DOHH2 (cell line): Measurements from ENCODE around the gene NOM1.

ENCODE experiments used
- EZH2phosphoT487 ChIP-seq: fragments of 200-600 bp; sonication (generic); IDR thresholded peaks from 2 replicates; pipeline ENCODE4 v1.6.1; 2017; ENCODE audit warnings: borderline replicate concordance, mild to moderate bottlenecking, antibody characterized with exemption, low read length, moderate library complexity, mixed read lengths
- TF ChIP-seq, protein P1 (sequence below): fragments of 200-600 bp; sonication (generic); IDR thresholded peaks from one replicate; pipeline ENCODE4 v1.5.1; 2014; ENCODE audit warnings: antibody characterized with exemption, mild to moderate bottlenecking, low read depth, low read length; ENCODE audit not compliant: poor library complexity, severe bottlenecking

DNA sequence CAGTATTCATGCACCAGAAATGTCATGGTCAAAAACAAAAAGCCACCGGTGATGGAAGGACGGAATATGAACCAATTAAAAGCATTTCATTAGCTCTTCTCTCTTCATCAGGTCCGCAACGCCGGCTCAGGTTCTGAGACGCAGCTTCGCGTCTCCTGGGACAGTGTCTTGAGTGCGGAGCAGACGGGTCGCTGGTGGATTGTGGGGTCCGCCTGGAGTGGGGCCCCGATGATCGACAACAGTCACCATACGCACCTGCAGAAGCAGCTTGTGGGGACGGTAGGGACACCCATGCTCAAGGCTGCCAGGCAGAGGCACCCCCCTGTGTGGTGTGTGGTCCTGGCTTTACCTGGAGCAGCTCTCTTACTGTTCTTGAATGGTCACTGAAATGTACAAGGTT is 13.4 kb downstream of the NOM1 start:
- TF ChIP-seq, protein P1, sequence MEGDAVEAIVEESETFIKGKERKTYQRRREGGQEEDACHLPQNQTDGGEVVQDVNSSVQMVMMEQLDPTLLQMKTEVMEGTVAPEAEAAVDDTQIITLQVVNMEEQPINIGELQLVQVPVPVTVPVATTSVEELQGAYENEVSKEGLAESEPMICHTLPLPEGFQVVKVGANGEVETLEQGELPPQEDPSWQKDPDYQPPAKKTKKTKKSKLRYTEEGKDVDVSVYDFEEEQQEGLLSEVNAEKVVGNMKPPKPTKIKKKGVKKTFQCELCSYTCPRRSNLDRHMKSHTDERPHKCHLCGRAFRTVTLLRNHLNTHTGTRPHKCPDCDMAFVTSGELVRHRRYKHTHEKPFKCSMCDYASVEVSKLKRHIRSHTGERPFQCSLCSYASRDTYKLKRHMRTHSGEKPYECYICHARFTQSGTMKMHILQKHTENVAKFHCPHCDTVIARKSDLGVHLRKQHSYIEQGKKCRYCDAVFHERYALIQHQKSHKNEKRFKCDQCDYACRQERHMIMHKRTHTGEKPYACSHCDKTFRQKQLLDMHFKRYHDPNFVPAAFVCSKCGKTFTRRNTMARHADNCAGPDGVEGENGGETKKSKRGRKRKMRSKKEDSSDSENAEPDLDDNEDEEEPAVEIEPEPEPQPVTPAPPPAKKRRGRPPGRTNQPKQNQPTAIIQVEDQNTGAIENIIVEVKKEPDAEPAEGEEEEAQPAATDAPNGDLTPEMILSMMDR, result no peak
- no peak for TF ChIP-seq EZH2phosphoT487
